AG04449 (cell line): ENCODE results near the gene FCGBP.

Experiments
- CTCF ChIA-PET: fragments of 350-600 bp; formaldehyde crosslinking; extraction: SDS; loops from one replicate; lab custom pipeline; 2021; ENCODE audit warnings: antibody characterized with exemption; lab: Yijun Ruan, JAX
- POLR2A ChIA-PET: fragments of 400-600, 350-600 bp; formaldehyde crosslinking; extraction: SDS; loops from one replicate; lab custom pipeline; 2020; ENCODE audit warnings: antibody characterized with exemption, inconsistent platforms; lab: Yijun Ruan, JAX
- DNase-seq: peaks from one replicate; pipeline ENCODE4 v3.0.0-alpha.2; 2010; ENCODE audit warnings: low read depth, low spot score
- H3K4me3 ChIP-seq: 2 replicates; pipeline ENCODE4 v1.5.1; 2011; ENCODE audit warnings: low read depth, mild to moderate bottlenecking, control low read depth, low read length
- CTCF ChIP-seq: IDR thresholded peaks from one replicate; pipeline ENCODE4 v1.5.1; 2011; ENCODE audit warnings: mild to moderate bottlenecking, moderate library complexity, low read length, control low read depth, inconsistent platforms; ENCODE audit not compliant: insufficient read depth; ENCODE audit errors: missing control alignments

Gene FCGBP

DNA sequence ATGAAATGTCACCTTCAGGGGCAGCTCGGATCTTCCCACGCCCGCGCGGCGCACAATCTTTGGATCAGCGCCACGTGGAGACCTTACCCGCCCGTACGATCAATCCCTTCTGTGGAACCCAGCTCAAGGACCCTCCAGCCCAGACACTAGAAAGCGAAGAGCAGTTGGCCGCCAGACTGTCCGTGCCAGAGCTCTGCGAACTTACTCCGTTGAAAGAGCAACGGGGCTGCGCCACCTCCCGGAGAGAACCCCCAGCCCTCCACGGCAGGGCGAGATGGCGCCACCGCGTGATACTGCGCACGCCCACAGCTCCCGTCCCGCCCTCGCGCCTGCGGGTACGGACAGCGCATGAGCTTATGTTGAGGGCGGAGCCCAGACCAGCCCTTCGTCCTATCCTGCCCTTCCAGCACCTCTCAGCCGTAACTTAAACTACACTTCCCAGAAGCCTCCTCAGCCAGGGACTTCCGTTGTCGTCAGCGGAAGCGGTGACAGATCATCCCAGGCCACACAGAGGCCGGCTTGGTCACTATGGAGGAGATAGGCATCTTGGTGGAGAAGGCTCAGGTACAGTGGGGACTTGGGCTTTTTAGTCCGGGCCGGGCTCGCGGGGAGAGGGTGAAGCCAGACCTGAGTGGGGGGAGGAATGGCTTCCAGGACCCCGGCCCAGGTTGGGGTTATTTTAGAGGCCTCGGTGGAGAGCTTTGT is 36.4 kb upstream of the FCGBP start, which contains the start of gene PSMC4:
Gene PSMC4 (plus strand): TSS at position 491 of the 705 bp plus-strand sequence. CDS start 38 bp downstream, at position 529.
- peak; percentile 96 for DNase-seq
- POLR2A ChIA-PET, result interaction anchor here (0.6 to 1.9 kb wide), 13 partner anchors 9 to 530 kb away, joined by 3 to 9 read pairs (median 3); partner anchors contain the start of genes FBL, ZNF546 and ZNF780B
- TF ChIP-seq CTCF, result peak; percentile 86
- CTCF ChIA-PET, result interaction anchor here (0.7 to 3.8 kb wide), 19 partner anchors 9 to 419 kb away, joined by 3 to 53 read pairs (median 4); partner anchors contain the start of genes DYRK1B, FBL and ZNF546
- peak within 1 kb of the TSS; percentile 96 for H3K4me3 ChIP-seq

DNA sequence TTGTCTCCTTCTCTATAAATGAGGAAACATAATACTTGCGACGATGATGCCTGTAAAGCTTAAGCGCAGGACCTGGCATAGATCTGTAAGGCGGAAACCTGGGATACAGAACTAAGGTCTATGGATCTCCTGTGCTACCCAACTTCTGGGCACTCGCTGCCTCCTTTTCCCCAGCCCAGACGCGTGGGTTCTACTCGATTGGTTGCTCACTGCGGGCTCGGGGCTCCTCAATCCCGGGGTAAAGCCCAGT is 35.9 kb upstream of the FCGBP start:
- ChIA-PET POLR2A (interaction anchor here (0.6 to 1.9 kb wide), 13 partner anchors 9 to 530 kb away, joined by 3 to 9 read pairs (median 3); partner anchors contain the start of genes FBL, ZNF546 and ZNF780B), CTCF (interaction anchor here (0.7 to 3.8 kb wide), 19 partner anchors 8 to 418 kb away, joined by 3 to 53 read pairs (median 4); partner anchors contain the start of genes DYRK1B, FBL and ZNF546)
- TF ChIP-seq CTCF, result no peak
- peak overlapping the region; percentile 84 for H3K4me3 ChIP-seq
- no peak for DNase-seq

GRCh38 chr19:39969681-39970424 is 35.4 kb upstream of the FCGBP start:
- no peak for DNase-seq
- H3K4me3 ChIP-seq, result peak overlapping the region; percentile 84
- POLR2A ChIA-PET, result interaction anchor here (0.6 to 1.9 kb wide), 9 partner anchors 10 to 529 kb away, joined by 3 to 9 read pairs (median 4); partner anchors contain the start of genes FBL, ZNF546 and ZNF780B
- CTCF ChIA-PET, result interaction anchor here (0.6 to 3.8 kb wide), 17 partner anchors 8 to 418 kb away, joined by 3 to 53 read pairs (median 4); partner anchors contain the start of genes DYRK1B and FBL
- TF ChIP-seq CTCF, result no peak

GRCh38 chr19:39969266-39969665 is 34.8 kb upstream of the FCGBP start:
- no peak for DNase-seq
- H3K4me3 ChIP-seq, result no peak overlapping the region
- TF ChIP-seq CTCF, result no peak
- POLR2A ChIA-PET, result no interaction called here
- CTCF ChIA-PET, result interaction anchor here (0.6 to 3.8 kb wide), 5 partner anchors 9 to 178 kb away, joined by 3 to 53 read pairs (median 17); partner anchors contain the start of gene FBL

GRCh38 chr19:39968789-39969188 is 34.4 kb upstream of the FCGBP start:
- CTCF ChIA-PET, result interaction anchor here (0.6 to 3.8 kb wide), 3 partner anchors 113 to 177 kb away, joined by 3 to 53 read pairs (median 41); partner anchors contain the start of gene FBL
- DNase-seq, result no peak
- H3K4me3 ChIP-seq, result no peak overlapping the region
- TF ChIP-seq CTCF, result no peak
- POLR2A ChIA-PET, result no interaction called here

DNA sequence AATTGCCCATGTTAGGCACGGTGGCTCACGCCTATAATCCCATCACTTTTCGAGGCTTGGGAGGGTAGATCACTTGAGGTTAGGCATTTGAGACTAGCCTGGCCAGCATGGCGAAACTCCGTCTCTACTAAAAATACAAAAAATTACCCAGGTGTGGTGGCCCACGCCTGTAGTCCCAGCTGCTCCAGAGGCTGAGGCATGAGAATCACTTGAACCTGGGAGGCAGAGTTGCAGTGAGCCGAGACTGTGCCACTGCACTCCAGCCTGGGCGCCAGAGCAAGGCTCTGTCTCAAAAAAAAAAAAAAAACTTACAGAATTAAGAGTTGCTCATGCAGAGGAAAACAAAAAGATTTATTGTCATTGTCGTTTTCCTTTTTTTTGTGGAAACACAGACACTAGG is 33.1 kb upstream of the FCGBP start:
- ChIA-PET CTCF (interaction anchor here (3.7 kb wide), 1 partner anchor 176 kb away, joined by 53 read pairs; no protein-coding TSS in a partner anchor), POLR2A (no interaction called here)
- H3K4me3 ChIP-seq, result no peak overlapping the region
- no peak for TF ChIP-seq CTCF
- no peak for DNase-seq
